Adrenal gland (tissue), 12 donors: Measurements from ENCODE around the gene CCR9. TPM values are rescaled to one million over a fixed set of nuclear protein-coding genes. Genes with fewer than 3 reads are reported as not detected.

Experiments used
- DNase-seq, 7 donors: peaks; one replicate each; pipeline ENCODE4 v3.0.0-alpha.2; 2019 to 2020
- H3K27ac ChIP-seq, 5 donors: fragments of 200-600 bp; sonication (generic) in 4 of 5; 1 replicate in 3 of 5; 2 replicates in 2 of 5; pipeline versions ENCODE4 v1.5.1 to v1.8.0; 2016 to 2020; ENCODE audit warnings: mild to moderate bottlenecking in 1 of 5
- H3K27me3 ChIP-seq: fragments of 200-600 bp; 2 replicates; pipeline ENCODE4 v1.8.0; 2021
- H3K36me3 ChIP-seq, 2 donors: fragments of 200-600 bp; replicated peaks in 1 of 2; 1 replicate in 1 of 2; 2 replicates in 1 of 2; pipeline versions ENCODE4 v1.5.1 to v1.8.0; 2018 to 2022
- H3K4me1 ChIP-seq, 2 donors: fragments of 200-600 bp; replicated peaks in 1 of 2; 1 replicate in 1 of 2; 2 replicates in 1 of 2; pipeline versions ENCODE4 v1.5.1 to v1.8.0; 2018 to 2021
- H3K4me3 ChIP-seq, 4 donors: fragments of 200-600 bp; sonication (generic) in 3 of 4; one replicate each; pipeline ENCODE4 v1.5.1; 2016 to 2018
- H3K9me3 ChIP-seq, 3 donors: fragments of 200-600 bp; sonication (generic) in 1 of 3; replicated peaks in 1 of 3; 1 replicate in 2 of 3; 2 replicates in 1 of 3; pipeline versions ENCODE4 v1.5.1 to v1.8.0; 2016 to 2021
- POLR2A ChIP-seq, 2 donors: fragments of 450-650 bp; IDR thresholded peaks; one replicate each; pipeline ENCODE4 v1.6.1; 2017; ENCODE audit warnings: antibody characterized with exemption in 2 of 2, mild to moderate bottlenecking in 2 of 2, moderate library complexity in 1 of 2
- WGBS, 4 donors: extraction: QIAGEN DNeasy Blood & Tissue Kit in 2 of 4; methylation state at CpG; one replicate each; pipeline versions ENCODE4 v1.1.5 to v1.1.7; 2013 to 2017; 5-methylcytosine and 5-hydroxymethylcytosine counted together
- intact Hi-C, 2 donors: fragments of 100-400 bp; cut with DNase I; formaldehyde crosslinking; loops; one replicate each; pipeline versions ENCODE4 v1.14.1 to v1.15.0; 2022 to 2023
- polyA plus RNA-seq, 3 donors: library from polyadenylated mRNA; stranded (reverse); fragments of 200-250 nt in 2 of 3; fragments of 350-450 nt in 1 of 3; fragmentation: Illumina TruSeq in 1 of 3; extraction: RNeasy Lipid Tissue Mini Kit (QIAGEN cat#74804) in 1 of 3; gene quantifications; one replicate each; pipeline ENCODE4 v1.2.3, GENCODE V29; 2013 to 2014
- total RNA-seq, 9 donors: library from RNA; depleted of rRNA in 4 of 9; stranded (reverse); fragments of >200 nt in 4 of 9; fragments of 120-200 nt in 1 of 9; fragmentation: NEBNext Ultra II Directional in 1 of 9; extraction: Animal tissue kit (Norgen Biotek cat#: 25700) in 1 of 9; gene quantifications; one replicate each; pipeline versions ENCODE4 v1.1.0 to v1.2.4, GENCODE V29; 2013 to 2023
- TF ChIP-seq, protein P1 (sequence below), 6 experiments: fragments of 450-650 bp in 4 of 6; fragments of 200-600 bp in 2 of 6; sonication (generic) in 1 of 6; IDR thresholded peaks; 1 replicate in 5 of 6; 2 replicates in 1 of 6; pipeline versions ENCODE4 v1.5.1 to v1.8.0; 2016 to 2021; ENCODE audit warnings: antibody characterized with exemption in 6 of 6, mild to moderate bottlenecking in 2 of 6, moderate library complexity in 1 of 6
- donor health status: healthy with polysubstance abuse.
- donor health status: Bipolar disorder and iron deficiency.
- donor health status: DM: yes; HTN: yes; CAD: no.
- donor health status: DM: no; HTN: no; CAD: no.
- donor health status: DM: no; HTN: no; CAD: no.
- donor health status: DM: yes; HTN: yes; CAD: no.

CCR9 gene
- total and polyA plus RNA-seq, 12 donors: 0.57 TPM; not detected in 11

DNA sequence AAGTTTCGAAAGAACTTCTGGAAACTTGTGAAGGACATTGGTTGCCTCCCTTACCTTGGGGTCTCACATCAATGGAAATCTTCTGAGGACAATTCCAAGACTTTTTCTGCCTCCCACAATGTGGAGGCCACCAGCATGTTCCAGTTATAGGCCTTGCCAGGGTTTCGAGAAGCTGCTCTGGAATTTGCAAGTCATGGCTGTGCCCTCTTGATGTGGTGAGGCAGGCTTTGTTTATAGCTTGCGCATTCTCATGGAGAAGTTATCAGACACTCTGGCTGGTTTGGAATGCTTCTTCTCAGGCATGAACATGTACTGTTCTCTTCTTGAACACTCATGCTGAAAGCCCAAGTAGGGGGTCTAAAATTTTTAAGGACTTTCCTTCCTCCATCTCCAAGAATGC, 61.0 kb downstream of the CCR9 start:
- no peaks in the 10 kb centered on the region for H3K4me1 ChIP-seq
- DNase-seq: no peak
- TF ChIP-seq, protein P1, sequence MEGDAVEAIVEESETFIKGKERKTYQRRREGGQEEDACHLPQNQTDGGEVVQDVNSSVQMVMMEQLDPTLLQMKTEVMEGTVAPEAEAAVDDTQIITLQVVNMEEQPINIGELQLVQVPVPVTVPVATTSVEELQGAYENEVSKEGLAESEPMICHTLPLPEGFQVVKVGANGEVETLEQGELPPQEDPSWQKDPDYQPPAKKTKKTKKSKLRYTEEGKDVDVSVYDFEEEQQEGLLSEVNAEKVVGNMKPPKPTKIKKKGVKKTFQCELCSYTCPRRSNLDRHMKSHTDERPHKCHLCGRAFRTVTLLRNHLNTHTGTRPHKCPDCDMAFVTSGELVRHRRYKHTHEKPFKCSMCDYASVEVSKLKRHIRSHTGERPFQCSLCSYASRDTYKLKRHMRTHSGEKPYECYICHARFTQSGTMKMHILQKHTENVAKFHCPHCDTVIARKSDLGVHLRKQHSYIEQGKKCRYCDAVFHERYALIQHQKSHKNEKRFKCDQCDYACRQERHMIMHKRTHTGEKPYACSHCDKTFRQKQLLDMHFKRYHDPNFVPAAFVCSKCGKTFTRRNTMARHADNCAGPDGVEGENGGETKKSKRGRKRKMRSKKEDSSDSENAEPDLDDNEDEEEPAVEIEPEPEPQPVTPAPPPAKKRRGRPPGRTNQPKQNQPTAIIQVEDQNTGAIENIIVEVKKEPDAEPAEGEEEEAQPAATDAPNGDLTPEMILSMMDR (IDR thresholded peaks at IDR 0.05): no peak
- TF ChIP-seq POLR2A (IDR thresholded peaks at IDR 0.05): no peak
- peaks cover 0 to 53% of the 10 kb centered on the region in 2 donors for H3K36me3 ChIP-seq
- intact Hi-C loops: no loop called here
- no peak overlapping the region for H3K27ac ChIP-seq
- no peak overlapping the region for H3K4me3 ChIP-seq
- H3K27me3 ChIP-seq: no peaks in the 10 kb centered on the region
- no peaks in the 10 kb centered on the region for H3K9me3 ChIP-seq
- 92 to 96% (median 95%) methylated on average over 3 of the region's 3 CpGs for WGBS, 4 donors

DNA sequence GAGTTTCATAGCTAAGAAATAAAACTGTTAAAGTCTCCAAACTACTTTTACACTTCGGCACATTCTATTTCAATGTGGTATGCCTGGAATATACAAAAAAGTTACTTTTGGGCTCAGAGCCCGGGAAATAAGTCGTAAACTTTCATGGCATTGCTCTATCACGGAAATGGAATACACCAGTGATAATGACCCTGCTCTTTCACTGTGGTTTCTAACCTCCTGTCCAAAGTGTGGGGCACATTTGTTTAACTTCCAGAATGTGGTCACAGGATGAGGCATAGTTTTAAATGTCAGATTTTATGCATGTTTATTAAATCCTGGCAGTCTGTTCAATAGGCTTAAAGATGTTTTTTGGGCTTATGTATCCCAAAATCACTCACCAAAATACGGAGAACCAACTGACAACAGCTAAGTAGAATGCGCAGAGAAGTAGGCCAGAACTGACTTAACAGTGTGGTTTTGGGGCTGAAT, 62.0 kb downstream of the CCR9 start:
- intact Hi-C loops: no loop called here

DNA sequence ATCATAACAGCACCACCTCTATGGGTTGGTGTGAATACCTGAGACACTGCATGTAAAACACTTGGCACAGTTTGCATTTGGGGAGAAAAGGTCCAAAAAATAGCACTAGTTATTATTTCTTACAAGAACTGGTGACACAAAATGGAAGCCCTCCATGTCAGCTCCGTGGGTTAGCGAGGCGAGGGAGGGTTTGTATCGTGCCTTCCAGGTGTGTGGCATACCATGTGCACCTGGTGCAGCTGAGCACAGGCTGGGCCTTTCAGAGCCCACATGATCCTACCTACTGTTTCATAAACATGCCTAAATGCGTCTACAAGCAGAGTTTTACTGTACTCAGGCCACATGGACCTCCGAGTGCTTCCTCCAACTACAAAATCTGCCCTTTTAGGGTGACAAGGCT, 62.5 kb downstream of the CCR9 start:
- peaks cover 0 to 68% of the 10 kb centered on the region in 2 donors for H3K36me3 ChIP-seq
- no peak overlapping the region for H3K4me3 ChIP-seq
- 94 to 100% (median 97%) methylated on average over 6 of the region's 6 CpGs for WGBS, 4 donors
- peak in 1 of 7 donors; percentile 23 for DNase-seq
- no peaks in the 10 kb centered on the region for H3K4me1 ChIP-seq
- TF ChIP-seq, protein P1 (IDR thresholded peaks at IDR 0.05): no peak
- TF ChIP-seq POLR2A (IDR thresholded peaks at IDR 0.05): no peak
- intact Hi-C loops: no loop called here
- no peak overlapping the region for H3K27ac ChIP-seq
- no peaks in the 10 kb centered on the region for H3K9me3 ChIP-seq
- H3K27me3 ChIP-seq: no peaks in the 10 kb centered on the region

More for the DNA sequence above, 62.0 kb downstream of the CCR9 start:
- 85 to 88% (median 86%) methylated on average over 6 of the region's 6 CpGs for WGBS, 4 donors
- TF ChIP-seq, protein P1 (IDR thresholded peaks at IDR 0.05): no peak
- TF ChIP-seq POLR2A (IDR thresholded peaks at IDR 0.05): no peak
- Histone ChIP-seq H3K4me1 (no peaks in the 10 kb centered on the region), H3K9me3 (no peaks in the 10 kb centered on the region), H3K27me3 (no peaks in the 10 kb centered on the region), H3K36me3 (peaks cover 0 to 63% of the 10 kb centered on the region in 2 donors), H3K4me3 (no peak overlapping the region), H3K27ac (no peak overlapping the region)
- DNase-seq: no peak

DNA sequence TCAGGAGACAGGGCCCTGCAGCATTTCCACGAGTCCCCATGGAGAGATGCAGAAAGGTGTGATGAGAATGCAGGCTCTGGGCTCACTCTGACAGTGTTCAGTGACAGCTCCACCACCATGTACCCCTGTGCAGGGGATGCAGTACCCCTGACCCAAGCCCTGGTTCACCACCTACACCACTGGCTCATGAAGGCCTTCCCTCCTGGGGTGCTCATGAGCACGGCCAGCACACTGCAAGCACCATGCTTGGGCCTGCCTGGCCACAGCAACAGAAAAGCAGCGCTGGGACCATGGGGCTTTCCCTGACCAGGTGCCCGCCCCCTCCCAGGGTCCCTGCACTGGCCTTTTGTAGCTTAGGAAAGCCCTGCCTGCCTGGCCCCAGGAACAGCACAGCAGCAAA, 63.1 kb downstream of the CCR9 start:
- H3K27me3 ChIP-seq: no peaks in the 10 kb centered on the region
- no peak overlapping the region for H3K4me3 ChIP-seq
- WGBS, 4 donors: 93 to 96% (median 94%) methylated on average over 4 of the region's 4 CpGs
- no peaks in the 10 kb centered on the region for H3K9me3 ChIP-seq
- DNase-seq: peak in 1 of 7 donors; percentile 14
- no peak for TF ChIP-seq POLR2A (IDR thresholded peaks at IDR 0.05)
- TF ChIP-seq, protein P1 (IDR thresholded peaks at IDR 0.05): no peak
- intact Hi-C loops: no loop called here
- H3K4me1 ChIP-seq: no peaks in the 10 kb centered on the region
- peaks cover 0 to 74% of the 10 kb centered on the region in 2 donors for H3K36me3 ChIP-seq
- no peak overlapping the region for H3K27ac ChIP-seq
